HepG2 (cell line): ENCODE data around the gene ZNF331. TPM values are rescaled to one million over a fixed set of nuclear protein-coding genes. Genes with fewer than 3 reads are reported as not detected.

ENCODE experiments used
- BRCA1 ChIP-seq: sonication (generic); formaldehyde crosslinking; IDR thresholded peaks from 2 replicates; pipeline ENCODE4 v1.4.0; 2020; ENCODE audit warnings: missing genetic modification reagents
- CBX1 ChIP-seq: IDR thresholded peaks from one replicate; pipeline ENCODE4 v1.6.1; 2016; ENCODE audit warnings: antibody characterized with exemption, low read depth
- CEBPB ChIP-seq: IDR thresholded peaks from 2 replicates; pipeline ENCODE4 v1.6.1; 2011; ENCODE audit warnings: low read depth, low read length, improper control_type of control experiment, borderline replicate concordance
- HNF4G ChIP-seq, 2 experiments: sonication (generic) in 1 of 2; formaldehyde crosslinking in 1 of 2; IDR thresholded peaks; 2 replicates each; pipeline versions ENCODE4 v1.4.0 to v1.6.1; 2011 to 2020; ENCODE audit warnings: borderline replicate concordance in 2 of 2, low read depth in 2 of 2, mild to moderate bottlenecking in 2 of 2, low read length in 1 of 2, missing genetic modification reagents in 1 of 2, moderate library complexity in 1 of 2
- MIER2 ChIP-seq: IDR thresholded peaks from 2 replicates; pipeline ENCODE4 v1.6.1; 2016; ENCODE audit warnings: missing biosample characterization, missing genetic modification reagents
- MLLT10 ChIP-seq: sonication (generic); formaldehyde crosslinking; IDR thresholded peaks from 2 replicates; pipeline ENCODE4 v1.4.0; 2020; ENCODE audit warnings: missing genetic modification reagents
- MNT ChIP-seq: fragments of 450-650 bp; IDR thresholded peaks from 2 replicates; pipeline ENCODE4 v1.6.1; 2016
- NFIB ChIP-seq: sonication (generic); formaldehyde crosslinking; IDR thresholded peaks from 2 replicates; pipeline ENCODE4 v1.9.0; 2021; ENCODE audit warnings: missing genetic modification reagents, mild to moderate bottlenecking, borderline replicate concordance
- PAXIP1 ChIP-seq: sonication (generic); formaldehyde crosslinking; conservative IDR thresholded peaks from 2 replicates; pipeline ENCODE4 v1.4.0; 2020; ENCODE audit warnings: mild to moderate bottlenecking, missing genetic modification reagents, moderate library complexity
- POLR2A ChIP-seq, 2 experiments: IDR thresholded peaks; 2 replicates each; pipeline ENCODE4 v1.6.1; 2011; ENCODE audit warnings: low read depth in 2 of 2, low read length in 2 of 2, mild to moderate bottlenecking in 1 of 2, moderate library complexity in 1 of 2; ENCODE audit not compliant: insufficient read depth in 1 of 2
- U2AF1 ChIP-seq: fragments of 200-400 bp; formaldehyde crosslinking; optimal IDR thresholded peaks from 2 replicates; pipeline ENCODE3; 2017; ENCODE audit warnings: mild to moderate bottlenecking, low read depth, low read length
- ZBTB8A ChIP-seq: sonication (generic); formaldehyde crosslinking; IDR thresholded peaks from 2 replicates; pipeline ENCODE4 v1.4.0; 2020; ENCODE audit warnings: mild to moderate bottlenecking, low read depth, missing genetic modification reagents, borderline replicate concordance
- ZNF607 ChIP-seq: sonication (generic); formaldehyde crosslinking; IDR thresholded peaks from 2 replicates; pipeline ENCODE4 v1.5.1; 2020; ENCODE audit warnings: missing genetic modification reagents, mild to moderate bottlenecking, borderline replicate concordance
- ZNF772 ChIP-seq: sonication (generic); formaldehyde crosslinking; IDR thresholded peaks from 2 replicates; pipeline ENCODE4 v1.5.0; 2020; ENCODE audit warnings: mild to moderate bottlenecking, missing genetic modification reagents
- polyA plus RNA-seq, 8 experiments: library from polyadenylated mRNA; depleted of rRNA in 3 of 8; stranded (reverse) in 7 of 8; unstranded in 1 of 8; fragments of >200 nt; fragmentation: Illumina TruSeq in 4 of 8; extraction: Trizol in 4 of 8; gene quantifications; 2 replicates each; pipeline versions ENCODE4 v1.2.1 to v1.2.3, GENCODE V29; 2011 to 2016; ENCODE audit warnings: low read depth in 4 of 8, missing spikeins in 1 of 8, mixed read lengths in 1 of 8; ENCODE audit not compliant: insufficient read depth in 1 of 8
- total RNA-seq, 5 experiments: library from RNA; depleted of rRNA; stranded (reverse); fragments of >200 nt; fragmentation: Illumina TruSeq; extraction: Trizol; gene quantifications; 2 replicates each; pipeline ENCODE4 v1.2.3, GENCODE V29; 2016; ENCODE audit warnings: low read depth in 1 of 5
- TF ChIP-seq, protein P1 (sequence below): sonication (generic); formaldehyde crosslinking; IDR thresholded peaks from 2 replicates; pipeline ENCODE4 v1.4.0; 2020; ENCODE audit warnings: mild to moderate bottlenecking, missing genetic modification reagents
- TF ChIP-seq, protein P2 (sequence below): sonication (generic); formaldehyde crosslinking; IDR thresholded peaks from 2 replicates; pipeline ENCODE4 v1.4.0; 2020; ENCODE audit warnings: mild to moderate bottlenecking, missing genetic modification reagents
- TF ChIP-seq, protein P3 (sequence below): sonication (generic); formaldehyde crosslinking; IDR thresholded peaks from 2 replicates; pipeline ENCODE4 v1.5.0; 2020; ENCODE audit warnings: missing genetic modification reagents

ZNF331 gene
- total and polyA plus RNA-seq, 2 of the 13 experiments (the other 11 are each of a cell fraction or from before 2014, with no cell fraction given): 8.2 to 13.3 TPM

- TF ChIP-seq MNT: peak; percentile 56; the same call in 1 of the 2 replicates
- peak; percentile 61; a peak in 3 of 4 replicates for TF ChIP-seq POLR2A (IDR thresholded peaks at IDR 0.05; ENCODE audit: insufficient read depth in 1 of 2, low read depth in 2 of 2, low read length in 2 of 2)
- TF ChIP-seq, protein P1, sequence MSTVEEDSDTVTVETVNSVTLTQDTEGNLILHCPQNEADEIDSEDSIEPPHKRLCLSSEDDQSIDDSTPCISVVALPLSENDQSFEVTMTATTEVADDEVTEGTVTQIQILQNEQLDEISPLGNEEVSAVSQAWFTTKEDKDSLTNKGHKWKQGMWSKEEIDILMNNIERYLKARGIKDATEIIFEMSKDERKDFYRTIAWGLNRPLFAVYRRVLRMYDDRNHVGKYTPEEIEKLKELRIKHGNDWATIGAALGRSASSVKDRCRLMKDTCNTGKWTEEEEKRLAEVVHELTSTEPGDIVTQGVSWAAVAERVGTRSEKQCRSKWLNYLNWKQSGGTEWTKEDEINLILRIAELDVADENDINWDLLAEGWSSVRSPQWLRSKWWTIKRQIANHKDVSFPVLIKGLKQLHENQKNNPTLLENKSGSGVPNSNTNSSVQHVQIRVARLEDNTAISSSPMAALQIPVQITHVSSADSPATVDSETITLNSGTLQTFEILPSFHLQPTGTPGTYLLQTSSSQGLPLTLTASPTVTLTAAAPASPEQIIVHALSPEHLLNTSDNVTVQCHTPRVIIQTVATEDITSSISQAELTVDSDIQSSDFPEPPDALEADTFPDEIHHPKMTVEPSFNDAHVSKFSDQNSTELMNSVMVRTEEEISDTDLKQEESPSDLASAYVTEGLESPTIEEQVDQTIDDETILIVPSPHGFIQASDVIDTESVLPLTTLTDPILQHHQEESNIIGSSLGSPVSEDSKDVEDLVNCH (CRISPR knock-in tag): no peak
- no peak for TF ChIP-seq CEBPB
- no peak for TF ChIP-seq BRCA1 (CRISPR knock-in tag)
- TF ChIP-seq MIER2 (CRISPR knock-in tag): no peak
- no peak for TF ChIP-seq CBX1
- TF ChIP-seq ZNF607 (CRISPR knock-in tag): peak; percentile 30; the same call in 1 of the 2 replicates
- TF ChIP-seq PAXIP1 (CRISPR knock-in tag): peak; percentile 97
- TF ChIP-seq, protein P2, sequence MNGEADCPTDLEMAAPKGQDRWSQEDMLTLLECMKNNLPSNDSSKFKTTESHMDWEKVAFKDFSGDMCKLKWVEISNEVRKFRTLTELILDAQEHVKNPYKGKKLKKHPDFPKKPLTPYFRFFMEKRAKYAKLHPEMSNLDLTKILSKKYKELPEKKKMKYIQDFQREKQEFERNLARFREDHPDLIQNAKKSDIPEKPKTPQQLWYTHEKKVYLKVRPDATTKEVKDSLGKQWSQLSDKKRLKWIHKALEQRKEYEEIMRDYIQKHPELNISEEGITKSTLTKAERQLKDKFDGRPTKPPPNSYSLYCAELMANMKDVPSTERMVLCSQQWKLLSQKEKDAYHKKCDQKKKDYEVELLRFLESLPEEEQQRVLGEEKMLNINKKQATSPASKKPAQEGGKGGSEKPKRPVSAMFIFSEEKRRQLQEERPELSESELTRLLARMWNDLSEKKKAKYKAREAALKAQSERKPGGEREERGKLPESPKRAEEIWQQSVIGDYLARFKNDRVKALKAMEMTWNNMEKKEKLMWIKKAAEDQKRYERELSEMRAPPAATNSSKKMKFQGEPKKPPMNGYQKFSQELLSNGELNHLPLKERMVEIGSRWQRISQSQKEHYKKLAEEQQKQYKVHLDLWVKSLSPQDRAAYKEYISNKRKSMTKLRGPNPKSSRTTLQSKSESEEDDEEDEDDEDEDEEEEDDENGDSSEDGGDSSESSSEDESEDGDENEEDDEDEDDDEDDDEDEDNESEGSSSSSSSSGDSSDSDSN: peak; percentile 47; the same call in 1 of the 2 replicates
- TF ChIP-seq, protein P3, sequence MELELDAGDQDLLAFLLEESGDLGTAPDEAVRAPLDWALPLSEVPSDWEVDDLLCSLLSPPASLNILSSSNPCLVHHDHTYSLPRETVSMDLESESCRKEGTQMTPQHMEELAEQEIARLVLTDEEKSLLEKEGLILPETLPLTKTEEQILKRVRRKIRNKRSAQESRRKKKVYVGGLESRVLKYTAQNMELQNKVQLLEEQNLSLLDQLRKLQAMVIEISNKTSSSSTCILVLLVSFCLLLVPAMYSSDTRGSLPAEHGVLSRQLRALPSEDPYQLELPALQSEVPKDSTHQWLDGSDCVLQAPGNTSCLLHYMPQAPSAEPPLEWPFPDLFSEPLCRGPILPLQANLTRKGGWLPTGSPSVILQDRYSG (CRISPR knock-in tag): no peak
- peak; percentile 94 for TF ChIP-seq HNF4G (IDR thresholded peaks at IDR 0.05; ENCODE audit: borderline replicate concordance, low read depth, low read length)
- peak; percentile 64; the same call in 1 of the 2 replicates for TF ChIP-seq HNF4G (CRISPR knock-in tag; IDR thresholded peaks at IDR 0.05; ENCODE audit: borderline replicate concordance, low read depth)
- TF ChIP-seq MLLT10 (CRISPR knock-in tag): no peak
- no peak for TF ChIP-seq U2AF1
- no peak for TF ChIP-seq NFIB (CRISPR knock-in tag)
- TF ChIP-seq ZNF772: peak; percentile 34; the same call in 1 of the 2 replicates
- TF ChIP-seq ZBTB8A: no peak
Observed at GRCh38 chr19:53507523-53508442, 30.2 kb upstream of the ZNF331 start (continued).
